Heart left ventricle (tissue), 16 donors: ENCODE data around the gene ZPBP. TPM values are rescaled to one million over a fixed set of nuclear protein-coding genes. Genes with fewer than 3 reads are reported as not detected.

Source experiments
- ATAC-seq, 4 donors: fragments of 200-7000 bp; cut with Tn5 transposase; one replicate each; pipeline ENCODE4 v1.9.1; 2020 to 2022; ENCODE audit warnings: moderate library complexity in 4 of 4, mild to moderate bottlenecking in 3 of 4, moderate number of reproducible peaks in 1 of 4
- DNase-seq, 5 donors: peaks; one replicate each; pipeline ENCODE4 v3.0.0-alpha.2; 2020
- H3K27ac ChIP-seq, 12 donors: fragments of 200-600 bp; sonication (generic) in 4 of 12; one replicate each; pipeline versions ENCODE4 v1.5.0 to v1.8.0; 2016 to 2022; ENCODE audit warnings: mild to moderate bottlenecking in 2 of 12
- H3K27me3 ChIP-seq, 9 donors: fragments of 200-600 bp; sonication (generic) in 2 of 9; one replicate each; pipeline versions ENCODE4 v1.5.1 to v1.8.0; 2016 to 2022; ENCODE audit warnings: mild to moderate bottlenecking in 3 of 9
- H3K36me3 ChIP-seq, 9 donors: fragments of 200-600 bp; sonication (generic) in 2 of 9; one replicate each; pipeline versions ENCODE4 v1.5.0 to v1.8.0; 2018 to 2022; ENCODE audit warnings: mild to moderate bottlenecking in 2 of 9
- H3K4me1 ChIP-seq, 12 donors: fragments of 200-600 bp; sonication (generic) in 4 of 12; one replicate each; pipeline versions ENCODE4 v1.5.0 to v1.8.0; 2016 to 2022; ENCODE audit warnings: mild to moderate bottlenecking in 3 of 12
- H3K4me3 ChIP-seq, 12 donors: fragments of 200-600 bp; sonication (generic) in 4 of 12; one replicate each; pipeline versions ENCODE4 v1.5.0 to v1.8.0; 2017 to 2022; ENCODE audit warnings: mild to moderate bottlenecking in 9 of 12, moderate library complexity in 4 of 12
- H3K9me3 ChIP-seq, 12 donors: fragments of 200-600 bp; sonication (generic) in 4 of 12; one replicate each; pipeline versions ENCODE4 v1.5.0 to v1.8.0; 2016 to 2022; ENCODE audit warnings: mild to moderate bottlenecking in 1 of 12
- CTCF ChIP-seq, 12 donors: fragments of 200-600 bp; sonication (generic) in 4 of 12; IDR thresholded peaks; one replicate each; pipeline versions ENCODE4 v1.5.0 to v1.8.0; 2018 to 2022; ENCODE audit warnings: antibody characterized with exemption in 12 of 12, mild to moderate bottlenecking in 5 of 12
- POLR2A ChIP-seq, 2 donors: fragments of 450-650 bp; IDR thresholded peaks; one replicate each; pipeline ENCODE4 v1.6.1; 2017; ENCODE audit warnings: antibody characterized with exemption in 2 of 2, mild to moderate bottlenecking in 2 of 2, moderate library complexity in 2 of 2
- WGBS, 4 donors: extraction: QIAGEN DNeasy Blood & Tissue Kit in 2 of 4; methylation state at CpG; one replicate each; pipeline versions ENCODE4 v1.1.5 to v1.1.7; 2013 to 2018; 5-methylcytosine and 5-hydroxymethylcytosine counted together
- intact Hi-C, 10 donors: fragments of 100-400 bp; cut with DNase I; formaldehyde crosslinking; loops; one replicate each; pipeline versions ENCODE4 v1.11.1 to v1.14.2; 2022
- polyA plus RNA-seq, 2 donors: library from polyadenylated mRNA; stranded (reverse); fragments of 200-250 nt; gene quantifications; one replicate each; pipeline ENCODE4 v1.2.3, GENCODE V29; 2013
- total RNA-seq, 9 donors: library from RNA; depleted of rRNA in 2 of 9; stranded (reverse); fragments of >200 nt in 2 of 9; fragmentation: NEBNext Ultra II Directional in 3 of 9; extraction: Animal tissue kit (Norgen Biotek cat#: 25700) in 3 of 9; gene quantifications; one replicate each; pipeline versions ENCODE4 v1.1.0 to v1.2.4, GENCODE V29; 2016 to 2023
- donor health status: ischemic (EF 13 %, LVEDD 7.1; RV severe dilation, severe dysfunction).
- donor health status: healthy with polysubstance abuse.
- donor health status: DM: no; HTN: yes; CAD: no.
- donor health status: DM: no; HTN: no; CAD: no.
- donor health status: ischemic (EF 25% LVEDD 6.9; RV normal size, moderate dysfunction).
- donor health status: ischemic (EF 25% LVEDD 5.7; RV mildly dilated, moderate dysfunction).
- donor health status: healthy.
- donor health status: DM: yes; HTN: yes; CAD: no.
- donor health status: ischemic (EF 35%, LVEDD 5.7; RV mildly dilated, moderate dysfunction).
- donor health status: nonischemic (EF 11% LVEDD 7.7; RV severe dilation, severe dysfunction).
- donor health status: DM: yes; HTN: yes; CAD: no.
- donor health status: PGD.
- donor health status: ischemic (EF 29% LVEDD 5.4; RV normal size, mild dysfunction).
- donor health status: nonischemic (EF 23%, LVEDD 6.1; RV moderate dilation, normal function).

The ZPBP gene
- total and polyA plus RNA-seq, 11 donors: not detected

GRCh38 chr7:50069613-50070012 is 23.4 kb downstream of the ZPBP start:
- H3K27ac ChIP-seq: peak overlapping the region in 9 of 12 donors; percentile 25 to 87 (median 45)
- peak in 3 of 5 donors; percentile 25 to 59 (median 32) for DNase-seq

GRCh38 chr7:50068850-50069551 is 24.0 kb downstream of the ZPBP start:
- 2 to 5% (median 3%) methylated on average over 6 of the region's 6 CpGs for WGBS, 4 donors
- intact Hi-C loops: no loop called here
- TF ChIP-seq POLR2A (IDR thresholded peaks at IDR 0.05) (no peak), CTCF (IDR thresholded peaks at IDR 0.05) (no peak)
- H3K27ac ChIP-seq: peak overlapping the region in 10 of 12 donors; percentile 25 to 87 (median 46)
- peaks cover 0 to 17% (median 12%) of the 10 kb centered on the region in 12 donors for H3K4me1 ChIP-seq
- H3K36me3 ChIP-seq: no peaks in the 10 kb centered on the region
- H3K9me3 ChIP-seq: peaks cover 0 to 24% (median 16%) of the 10 kb centered on the region in 12 donors
- H3K27me3 ChIP-seq: no peaks in the 10 kb centered on the region
- peak; percentile 34 to 82 (median 63) for ATAC-seq
- DNase-seq: peak in 3 of 5 donors; percentile 13 to 27 (median 24)
- H3K4me3 ChIP-seq: peak overlapping the region; percentile 6 to 74 (median 60)

More at GRCh38 chr7:50069613-50070012, 23.4 kb downstream of the ZPBP start:
- peak; percentile 50 to 84 (median 83) for ATAC-seq
- intact Hi-C loops: no loop called here
- Histone ChIP-seq H3K36me3 (no peaks in the 10 kb centered on the region), H3K4me1 (peaks cover 0 to 17% (median 12%) of the 10 kb centered on the region in 12 donors), H3K4me3 (peak overlapping the region; percentile 6 to 74 (median 60)), H3K9me3 (peaks cover 0 to 30% (median 16%) of the 10 kb centered on the region in 12 donors), H3K27me3 (no peaks in the 10 kb centered on the region)
- TF ChIP-seq CTCF (IDR thresholded peaks at IDR 0.05): no peak
- TF ChIP-seq POLR2A (IDR thresholded peaks at IDR 0.05): no peak
- WGBS, 4 donors: 27 to 44% (median 34%) methylated on average over 8 of the region's 8 CpGs

GRCh38 chr7:50068026-50068425 is 25.0 kb downstream of the ZPBP start:
- Histone ChIP-seq H3K27ac (no peak overlapping the region), H3K27me3 (no peaks in the 10 kb centered on the region), H3K4me1 (peaks cover 0 to 17% (median 12%) of the 10 kb centered on the region in 12 donors), H3K9me3 (peaks cover 0 to 14% (median 9%) of the 10 kb centered on the region in 12 donors), H3K4me3 (peak overlapping the region in 5 of 12 donors; percentile 60 to 74 (median 62)), H3K36me3 (no peaks in the 10 kb centered on the region)
- ATAC-seq: peak in 2 of 4 donors; percentile 45 to 58
- WGBS, 4 donors: 25 to 39% (median 30%) methylated on average over 2 of the region's 2 CpGs
- TF ChIP-seq POLR2A (IDR thresholded peaks at IDR 0.05): no peak
- TF ChIP-seq CTCF (IDR thresholded peaks at IDR 0.05): peak in 5 of 12 donors; percentile 11 to 30 (median 21)
- DNase-seq: no peak
- intact Hi-C loops: no loop called here

- Histone ChIP-seq H3K4me3 (no peak overlapping the region), H3K9me3 (peaks cover 0 to 3% (median 0%) of the 10 kb centered on the region in 12 donors), H3K27ac (no peak overlapping the region), H3K4me1 (peaks cover 0 to 7% (median 1%) of the 10 kb centered on the region in 12 donors), H3K36me3 (no peaks in the 10 kb centered on the region), H3K27me3 (peaks cover 0 to 10% (median 0%) of the 10 kb centered on the region in 9 donors)
- ATAC-seq (no peak), DNase-seq (no peak)
- intact Hi-C loops: no loop called here
- 38 to 45% (median 44%) methylated on average over 2 of the region's 2 CpGs for WGBS, 4 donors
- no peak for TF ChIP-seq POLR2A (IDR thresholded peaks at IDR 0.05)
- TF ChIP-seq CTCF (IDR thresholded peaks at IDR 0.05): no peak
Measured at GRCh38 chr7:50062951-50063350, 30.1 kb downstream of the ZPBP start.
